ENCODE data around the gene NOX5.

The NOX5 gene

GRCh38 chr15:69072906-69073305 lies 58.4 kb downstream of the NOX5 start:
- Mint-ChIP-seq H3K9me3 (peaks cover 3% of the 10 kb centered on the region), H3K27me3 (peaks cover 62% of the 10 kb centered on the region), H3K27ac (no peak overlapping the region), H3K4me3 (no peak overlapping the region), H3K4me1 (peaks cover 9% of the 10 kb centered on the region), H3K36me3 (no peaks in the 10 kb centered on the region)
- ATAC-seq, result no peak

GRCh38 chr15:69074001-69074842 lies 59.7 kb downstream of the NOX5 start:
- no peak overlapping the region for H3K4me3 Mint-ChIP-seq
- H3K27ac Mint-ChIP-seq, result no peak overlapping the region
- peaks cover 67% of the 10 kb centered on the region for H3K27me3 Mint-ChIP-seq
- H3K4me1 Mint-ChIP-seq, result peaks cover 9% of the 10 kb centered on the region
- peak; percentile 43 for ATAC-seq
- H3K9me3 Mint-ChIP-seq, result peaks cover 3% of the 10 kb centered on the region
- H3K36me3 Mint-ChIP-seq, result no peaks in the 10 kb centered on the region

- Mint-ChIP-seq H3K27ac (no peak overlapping the region), H3K27me3 (peaks cover 70% of the 10 kb centered on the region), H3K4me3 (no peak overlapping the region)
Measured at GRCh38 chr15:69074843-69075224, 60.3 kb downstream of the NOX5 start.

GRCh38 chr15:69075440-69075839 lies 60.9 kb downstream of the NOX5 start:
- H3K9me3 Mint-ChIP-seq, result no peaks in the 10 kb centered on the region
- H3K27ac Mint-ChIP-seq, result no peak overlapping the region
- peaks cover 70% of the 10 kb centered on the region for H3K27me3 Mint-ChIP-seq
- H3K36me3 Mint-ChIP-seq, result no peaks in the 10 kb centered on the region
- H3K4me3 Mint-ChIP-seq, result no peak overlapping the region
- ATAC-seq, result no peak
- H3K4me1 Mint-ChIP-seq, result peaks cover 14% of the 10 kb centered on the region

More at GRCh38 chr15:69074843-69075224, 60.3 kb downstream of the NOX5 start:
- H3K36me3 Mint-ChIP-seq, result no peaks in the 10 kb centered on the region
- H3K4me1 Mint-ChIP-seq, result peaks cover 9% of the 10 kb centered on the region
- ATAC-seq, result no peak
- peaks cover 3% of the 10 kb centered on the region for H3K9me3 Mint-ChIP-seq

GRCh38 chr15:69076756-69077155 lies 62.3 kb downstream of the NOX5 start:
- Mint-ChIP-seq H3K36me3 (no peaks in the 10 kb centered on the region), H3K4me3 (no peak overlapping the region), H3K4me1 (peaks cover 16% of the 10 kb centered on the region), H3K27me3 (peaks cover 70% of the 10 kb centered on the region), H3K27ac (no peak overlapping the region), H3K9me3 (no peaks in the 10 kb centered on the region)
- ATAC-seq, result no peak

- Mint-ChIP-seq H3K9me3 (no peaks in the 10 kb centered on the region), H3K4me1 (peaks cover 12% of the 10 kb centered on the region), H3K4me3 (no peak overlapping the region), H3K36me3 (no peaks in the 10 kb centered on the region), H3K27ac (no peak overlapping the region), H3K27me3 (peaks cover 68% of the 10 kb centered on the region)
- no peak for ATAC-seq
Measured at GRCh38 chr15:69078638-69079037, 64.1 kb downstream of the NOX5 start.

DNA sequence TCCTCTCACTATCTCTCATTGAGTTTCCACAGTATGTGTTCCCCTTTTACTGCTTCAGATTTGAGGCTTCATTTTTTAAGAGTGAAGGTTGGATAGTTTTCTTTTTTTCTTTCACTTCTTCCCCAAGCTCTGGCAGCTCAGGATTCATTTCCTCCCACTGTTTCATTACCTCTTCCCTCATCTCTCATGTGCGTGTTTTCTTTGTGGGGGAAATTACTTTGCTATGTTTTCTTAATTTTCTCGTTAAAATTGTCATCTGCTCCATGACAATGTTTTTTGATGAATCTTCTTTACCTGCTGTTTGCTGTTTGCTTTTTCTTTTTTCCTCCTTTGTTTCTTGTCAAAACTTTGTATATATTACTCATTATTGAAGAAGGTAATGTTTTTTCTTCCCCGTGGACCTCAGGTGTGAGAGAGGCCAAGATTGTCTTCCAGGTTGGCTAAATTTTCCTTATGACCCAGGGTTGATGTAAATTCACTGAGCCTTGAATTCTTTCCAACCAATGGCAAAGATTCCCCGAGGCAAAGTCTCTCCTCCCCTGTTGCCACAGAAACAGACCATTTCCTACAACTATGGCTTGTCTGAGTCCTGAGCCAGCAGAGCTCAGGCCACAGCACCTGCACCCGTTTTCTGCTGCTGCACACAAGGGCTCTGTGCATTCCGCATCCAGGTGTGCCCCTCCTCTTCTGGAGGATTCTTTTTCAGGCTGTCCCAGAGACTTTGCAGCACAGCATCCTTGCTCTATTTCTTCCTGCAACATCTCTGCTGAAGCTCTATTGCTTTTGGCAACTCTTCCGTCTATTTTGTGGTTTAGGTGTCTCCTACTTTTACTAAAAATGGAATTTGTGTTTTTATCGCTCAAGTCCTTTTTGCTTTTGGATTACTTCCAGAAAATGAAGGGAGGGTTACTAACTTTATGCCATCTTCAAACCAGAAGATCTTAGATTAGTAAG lies 66.1 kb downstream of the NOX5 start:
- no peaks in the 10 kb centered on the region for H3K36me3 Mint-ChIP-seq

DNA sequence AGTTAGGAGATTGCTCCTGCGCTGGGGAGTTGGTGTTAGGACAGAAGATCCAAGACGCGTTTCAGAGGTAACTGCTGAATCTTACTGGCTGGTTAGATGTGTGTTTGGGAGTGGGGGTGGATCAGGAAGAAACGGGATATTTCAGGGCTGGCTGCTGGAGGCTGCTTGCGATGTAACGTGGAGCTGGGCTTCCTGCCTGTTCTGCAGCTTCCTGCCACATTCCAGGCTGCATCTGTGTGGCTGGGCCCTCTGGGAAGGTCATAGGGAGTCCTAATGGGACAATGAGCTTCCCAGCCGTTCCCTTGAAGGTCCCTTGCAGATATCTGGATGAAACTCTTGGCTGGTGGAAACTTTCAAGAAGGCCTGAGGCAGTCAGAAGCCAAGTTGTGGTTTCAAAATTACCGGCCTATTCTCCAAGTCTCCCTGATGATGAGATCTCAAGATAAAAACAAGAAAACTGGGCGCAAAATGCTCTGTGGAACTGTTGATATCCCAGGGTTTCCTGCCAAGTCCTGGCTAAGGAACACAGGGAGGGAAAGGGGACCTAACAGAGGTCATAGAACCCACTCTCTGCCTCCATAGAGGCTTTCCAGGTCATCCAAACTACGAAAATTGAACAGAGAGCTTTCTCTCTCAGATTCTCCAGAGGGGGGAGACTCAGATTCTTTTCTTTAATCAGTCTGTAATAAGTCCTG lies 67.0 kb downstream of the NOX5 start:
- no peak for ATAC-seq
- Mint-ChIP-seq H3K27ac (no peak overlapping the region), H3K36me3 (no peaks in the 10 kb centered on the region), H3K4me3 (no peak overlapping the region), H3K27me3 (peaks cover 55% of the 10 kb centered on the region), H3K9me3 (no peaks in the 10 kb centered on the region), H3K4me1 (peaks cover 6% of the 10 kb centered on the region)

More for the DNA sequence above, 66.1 kb downstream of the NOX5 start:
- H3K4me3 Mint-ChIP-seq, result no peak overlapping the region
- H3K27me3 Mint-ChIP-seq, result peaks cover 62% of the 10 kb centered on the region
- H3K9me3 Mint-ChIP-seq, result no peaks in the 10 kb centered on the region
- ATAC-seq, result no peak
- H3K4me1 Mint-ChIP-seq, result peaks cover 6% of the 10 kb centered on the region
- H3K27ac Mint-ChIP-seq, result no peak overlapping the region

DNA sequence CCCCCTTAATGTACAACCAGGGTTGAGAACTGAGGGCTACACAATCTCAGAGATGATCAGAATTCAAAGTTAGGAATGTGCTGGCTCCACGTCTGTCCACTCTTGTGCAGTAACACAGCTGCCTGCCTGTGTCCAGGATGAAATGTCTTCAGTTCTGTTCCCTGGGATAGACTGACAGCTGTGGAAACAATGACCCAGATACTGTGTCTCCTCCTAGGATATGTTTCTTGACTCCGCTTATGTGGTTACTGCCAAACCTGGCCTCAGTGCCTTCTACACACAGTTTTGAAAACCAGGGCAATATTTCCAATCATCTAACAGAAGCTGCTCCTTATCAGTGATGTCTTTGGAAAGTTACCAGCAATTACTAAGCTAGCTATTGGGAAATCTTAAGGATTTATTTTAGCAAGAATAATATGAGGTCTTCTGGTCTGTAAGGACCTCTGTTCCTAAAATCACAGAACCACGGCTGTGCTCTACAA lies 67.6 kb downstream of the NOX5 start:
- no peaks in the 10 kb centered on the region for H3K36me3 Mint-ChIP-seq

GRCh38 chr15:69082554-69082953 lies 68.1 kb downstream of the NOX5 start:
- Mint-ChIP-seq H3K36me3 (no peaks in the 10 kb centered on the region), H3K27me3 (peaks cover 66% of the 10 kb centered on the region), H3K4me3 (no peak overlapping the region), H3K4me1 (peaks cover 6% of the 10 kb centered on the region), H3K27ac (no peak overlapping the region), H3K9me3 (no peaks in the 10 kb centered on the region)
- ATAC-seq, result no peak

More for the DNA sequence above, 67.6 kb downstream of the NOX5 start:
- Mint-ChIP-seq H3K27ac (no peak overlapping the region), H3K4me1 (peaks cover 6% of the 10 kb centered on the region), H3K4me3 (no peak overlapping the region), H3K27me3 (peaks cover 61% of the 10 kb centered on the region), H3K9me3 (no peaks in the 10 kb centered on the region)
- ATAC-seq, result no peak

- no peak for ATAC-seq
Measured at GRCh38 chr15:69084404-69085030, 70.0 kb downstream of the NOX5 start.

GRCh38 chr15:69085325-69086081 lies 71.0 kb downstream of the NOX5 start:
- Mint-ChIP-seq H3K36me3 (no peaks in the 10 kb centered on the region), H3K9me3 (no peaks in the 10 kb centered on the region), H3K4me3 (no peak overlapping the region), H3K4me1 (peaks cover 1% of the 10 kb centered on the region), H3K27me3 (peaks cover 76% of the 10 kb centered on the region), H3K27ac (no peak overlapping the region)
- no peak for ATAC-seq

More at GRCh38 chr15:69084404-69085030, 70.0 kb downstream of the NOX5 start:
- H3K27me3 Mint-ChIP-seq, result peaks cover 75% of the 10 kb centered on the region
- H3K4me1 Mint-ChIP-seq, result peaks cover 6% of the 10 kb centered on the region
- no peaks in the 10 kb centered on the region for H3K36me3 Mint-ChIP-seq
- no peaks in the 10 kb centered on the region for H3K9me3 Mint-ChIP-seq
- H3K4me3 Mint-ChIP-seq, result no peak overlapping the region
- no peak overlapping the region for H3K27ac Mint-ChIP-seq

DNA sequence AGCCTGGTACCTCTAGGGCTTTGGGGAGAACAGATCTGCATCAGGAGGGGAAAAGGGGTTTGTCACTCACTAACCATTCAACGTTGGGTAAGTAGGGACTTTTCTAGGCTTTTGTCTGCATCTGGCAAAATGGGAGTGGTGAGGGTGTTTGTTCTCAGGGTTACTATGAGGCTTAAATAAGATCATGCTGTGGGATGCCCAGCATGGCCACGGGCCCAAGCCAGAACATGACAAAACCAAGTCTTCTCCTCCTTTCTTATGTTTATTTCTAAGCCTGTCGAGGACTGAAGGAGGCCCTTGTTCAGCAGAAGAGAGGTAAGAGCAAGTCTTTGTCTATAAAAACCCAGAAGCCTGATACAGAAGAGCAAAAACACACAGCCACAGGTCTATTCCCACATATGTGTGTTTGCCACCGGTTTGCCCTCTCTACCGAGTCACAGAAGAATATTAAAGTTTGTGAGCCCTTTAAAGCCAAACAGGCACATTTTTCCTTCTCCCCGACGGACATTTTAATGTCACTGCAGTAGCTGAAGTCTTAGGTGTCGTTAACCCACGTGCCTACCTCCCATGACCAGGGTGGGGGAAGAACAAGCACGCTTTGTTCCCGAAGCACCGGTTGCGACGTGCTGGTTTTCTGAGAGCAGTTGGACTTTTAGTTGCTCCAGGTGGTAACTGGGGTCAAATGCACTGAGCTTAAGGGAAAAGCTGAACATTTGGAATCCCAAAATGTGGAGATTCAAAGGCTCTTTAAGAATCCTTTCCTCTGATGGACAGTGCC lies 72.1 kb downstream of the NOX5 start:
- ATAC-seq, result no peak
- H3K4me1 Mint-ChIP-seq, result no peaks in the 10 kb centered on the region
- no peaks in the 10 kb centered on the region for H3K36me3 Mint-ChIP-seq
- no peak overlapping the region for H3K27ac Mint-ChIP-seq
- no peaks in the 10 kb centered on the region for H3K9me3 Mint-ChIP-seq
- peaks cover 65% of the 10 kb centered on the region for H3K27me3 Mint-ChIP-seq
- H3K4me3 Mint-ChIP-seq, result no peak overlapping the region
